GM23338 (cell line): ENCODE measurements around the gene B4GALT4.

ENCODE experiments used
- ZNF114 ChIP-seq: fragments of 250-450 bp; sonication (Bioruptor Pico); IDR thresholded peaks from 2 replicates; pipeline ENCODE4 v1.5.0; 2020; ENCODE audit warnings: mild to moderate bottlenecking, moderate library complexity
- TF ChIP-seq, protein P1 (sequence below), 2 experiments: fragments of 200-600 bp in 1 of 2; sonication (generic) in 1 of 2; conservative IDR thresholded peaks; 2 replicates each; pipeline versions ENCODE4 v1.5.1 to v1.6.1; 2016 to 2017; ENCODE audit warnings: antibody characterized with exemption in 2 of 2, low read depth in 2 of 2, mild to moderate bottlenecking in 2 of 2, moderate library complexity in 1 of 2

DNA sequence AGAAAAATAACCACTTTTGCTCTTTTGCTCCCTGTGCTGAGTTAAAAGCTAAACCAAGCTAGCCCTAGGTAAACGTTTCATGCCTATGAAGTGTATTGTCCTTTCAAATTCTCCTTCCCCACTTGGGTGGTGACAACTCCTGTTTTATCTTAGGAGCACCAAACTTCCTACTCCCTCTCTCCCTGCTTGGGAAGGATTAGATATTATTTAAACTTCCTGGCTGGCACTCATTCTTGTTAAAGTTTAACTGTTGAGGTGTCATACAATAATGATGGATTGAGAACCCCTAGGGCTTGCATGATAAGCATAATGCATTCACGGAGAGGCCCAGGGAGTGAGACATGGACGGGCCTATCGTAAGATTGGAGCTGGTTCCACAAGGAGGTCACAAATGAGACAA lies 29.5 kb downstream of the B4GALT4 start:
- TF ChIP-seq, protein P1, sequence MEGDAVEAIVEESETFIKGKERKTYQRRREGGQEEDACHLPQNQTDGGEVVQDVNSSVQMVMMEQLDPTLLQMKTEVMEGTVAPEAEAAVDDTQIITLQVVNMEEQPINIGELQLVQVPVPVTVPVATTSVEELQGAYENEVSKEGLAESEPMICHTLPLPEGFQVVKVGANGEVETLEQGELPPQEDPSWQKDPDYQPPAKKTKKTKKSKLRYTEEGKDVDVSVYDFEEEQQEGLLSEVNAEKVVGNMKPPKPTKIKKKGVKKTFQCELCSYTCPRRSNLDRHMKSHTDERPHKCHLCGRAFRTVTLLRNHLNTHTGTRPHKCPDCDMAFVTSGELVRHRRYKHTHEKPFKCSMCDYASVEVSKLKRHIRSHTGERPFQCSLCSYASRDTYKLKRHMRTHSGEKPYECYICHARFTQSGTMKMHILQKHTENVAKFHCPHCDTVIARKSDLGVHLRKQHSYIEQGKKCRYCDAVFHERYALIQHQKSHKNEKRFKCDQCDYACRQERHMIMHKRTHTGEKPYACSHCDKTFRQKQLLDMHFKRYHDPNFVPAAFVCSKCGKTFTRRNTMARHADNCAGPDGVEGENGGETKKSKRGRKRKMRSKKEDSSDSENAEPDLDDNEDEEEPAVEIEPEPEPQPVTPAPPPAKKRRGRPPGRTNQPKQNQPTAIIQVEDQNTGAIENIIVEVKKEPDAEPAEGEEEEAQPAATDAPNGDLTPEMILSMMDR (conservative IDR thresholded peaks at IDR 0.05; ENCODE audit: low read depth in 2 of 2), result no peak
- TF ChIP-seq ZNF114 (CRISPR knock-in tag), result no peak
